PC-9 (cell line): Measurements from ENCODE around the gene BRDT. TPM values are rescaled to one million over a fixed set of nuclear protein-coding genes. Genes with fewer than 3 reads are reported as not detected.

Experiments used
- BruUV-seq: library from RNA; stranded (reverse); fragments of 400-500 nt; replicated peaks from 2 replicates; lab custom pipeline; 2021; lab: Mats Ljungman, UMichigan
- CTCF ChIA-PET: fragments of 300-600 bp; sonication (Branson Sonifier 250); formaldehyde crosslinking; loops from one replicate; lab custom pipeline; 2022; ENCODE audit warnings: antibody characterized with exemption; lab: Charles Lee
- POLR2A ChIA-PET: fragments of 300-600 bp; sonication (Branson Sonifier 250); formaldehyde crosslinking; loops from one replicate; lab custom pipeline; 2022; ENCODE audit warnings: antibody characterized with exemption; ENCODE audit not compliant: unreplicated experiment; lab: Charles Lee
- DNase-seq, 2 experiments: peaks; one replicate each; pipeline versions ENCODE4 v3.0.0 to v3.0.0-alpha.2; 2015 to 2022; ENCODE audit warnings: mixed read lengths in 1 of 2
- H2AFZ ChIP-seq: fragments of 200-600 bp; sonication (generic); 2 replicates; pipeline ENCODE4 v1.8.1; 2017; ENCODE audit warnings: antibody characterized with exemption
- H3F3A ChIP-seq: fragments of 200-600 bp; sonication (generic); 2 replicates; pipeline ENCODE4 v1.8.1; 2017; ENCODE audit warnings: antibody characterized with exemption, mild to moderate bottlenecking, low read depth; ENCODE audit not compliant: insufficient read depth
- H3K27ac ChIP-seq: fragments of 200-600 bp; sonication (generic); 2 replicates; pipeline ENCODE4 v1.6.1; 2016; ENCODE audit warnings: mixed run types
- H3K27me3 ChIP-seq: fragments of 200-600 bp; sonication (generic); 2 replicates; pipeline ENCODE4 v1.6.1; 2016; ENCODE audit warnings: low read depth, mixed run types; ENCODE audit not compliant: insufficient read depth
- H3K36me3 ChIP-seq: fragments of 200-600 bp; sonication (generic); 2 replicates; pipeline ENCODE4 v1.6.1; 2016; ENCODE audit warnings: low read depth, mixed run types
- H3K4me1 ChIP-seq: fragments of 200-600 bp; sonication (generic); replicated peaks from 2 replicates; pipeline ENCODE4 v1.6.1; 2016; ENCODE audit warnings: mixed run types; ENCODE audit not compliant: insufficient read depth
- H3K4me2 ChIP-seq: fragments of 200-600 bp; sonication (generic); 2 replicates; pipeline ENCODE4 v1.6.1; 2017; ENCODE audit warnings: mixed run types
- H3K4me3 ChIP-seq: fragments of 200-600 bp; sonication (generic); 2 replicates; pipeline ENCODE4 v1.6.1; 2016; ENCODE audit warnings: mixed run types
- H3K79me2 ChIP-seq: fragments of 200-600 bp; sonication (generic); 2 replicates; pipeline ENCODE4 v1.6.1; 2017; ENCODE audit warnings: low read depth, mixed run types
- H3K9me2 ChIP-seq: fragments of 200-600 bp; sonication (generic); 2 replicates; pipeline ENCODE4 v1.8.1; 2017; ENCODE audit warnings: mild to moderate bottlenecking; ENCODE audit not compliant: insufficient read depth
- H3K9me3 ChIP-seq: fragments of 200-600 bp; sonication (generic); 2 replicates; pipeline ENCODE4 v1.8.1; 2016; ENCODE audit warnings: low read depth; ENCODE audit not compliant: insufficient read depth
- H4K20me1 ChIP-seq: fragments of 200-600 bp; sonication (generic); 2 replicates; pipeline ENCODE4 v1.8.1; 2017; ENCODE audit not compliant: insufficient read depth
- CTCF ChIP-seq: fragments of 200-600 bp; sonication (generic); conservative IDR thresholded peaks from 2 replicates; pipeline ENCODE4 v1.6.1; 2017; ENCODE audit warnings: mixed run types, antibody characterized with exemption, mild to moderate bottlenecking, moderate library complexity
- EZH2 ChIP-seq: fragments of 200-600 bp; sonication (generic); IDR thresholded peaks from 2 replicates; pipeline ENCODE4 v1.8.0; 2017; ENCODE audit warnings: antibody characterized with exemption, low read depth
- intact Hi-C: fragments of 100-400 bp; cut with micrococcal nuclease; formaldehyde crosslinking; loops from one replicate; pipeline ENCODE4 v1.10.0; 2022; ENCODE audit not compliant: unreplicated experiment
- total RNA-seq: library from RNA; stranded (reverse); gene quantifications from 2 replicates; pipeline ENCODE4 v1.2.3, GENCODE V29; 2021

BRDT gene
- total RNA-seq, 1 experiment from 2014 or later, result not detected

- TF ChIP-seq EZH2 (no peak), CTCF (no peak)
- Histone ChIP-seq H3K4me1 (no peaks in the 10 kb centered on the region), H3K4me3 (no peak overlapping the region), H3K27ac (no peak overlapping the region), H3K27me3 (no peaks in the 10 kb centered on the region), H3F3A (no peaks in the 10 kb centered on the region), H3K9me3 (no peaks in the 10 kb centered on the region), H3K4me2 (no peak overlapping the region), H3K9me2 (no peaks in the 10 kb centered on the region), H3K36me3 (no peaks in the 10 kb centered on the region), H3K79me2 (no peaks in the 10 kb centered on the region), H4K20me1 (no peaks in the 10 kb centered on the region), H2AFZ (no peak overlapping the region)
- BruUV-seq, result no TSS peak
- intact Hi-C loops, result no loop called here
- no peak for DNase-seq
- ChIA-PET CTCF (no interaction called here), POLR2A (no interaction called here)
These were observed 91.8 kb downstream of the BRDT start for GRCh38 chr1:92040971-92041370.

GRCh38 chr1:92043621-92044020 lies 94.4 kb downstream of the BRDT start:
- Histone ChIP-seq H3K4me2 (no peak overlapping the region), H3K4me1 (no peaks in the 10 kb centered on the region), H3K79me2 (no peaks in the 10 kb centered on the region), H3K9me2 (no peaks in the 10 kb centered on the region), H3K27ac (no peak overlapping the region), H3K27me3 (no peaks in the 10 kb centered on the region), H3K36me3 (no peaks in the 10 kb centered on the region), H2AFZ (no peak overlapping the region), H4K20me1 (no peaks in the 10 kb centered on the region), H3F3A (no peaks in the 10 kb centered on the region), H3K4me3 (no peak overlapping the region), H3K9me3 (no peaks in the 10 kb centered on the region)
- BruUV-seq, result no TSS peak
- POLR2A ChIA-PET, result no interaction called here
- no peak for TF ChIP-seq CTCF
- TF ChIP-seq EZH2, result no peak
- intact Hi-C loops, result no loop called here
- CTCF ChIA-PET, result no interaction called here
- peak in 1 of 2 experiments; percentile 3 for DNase-seq

- no peaks in the 10 kb centered on the region for H4K20me1 ChIP-seq
- H3K36me3 ChIP-seq, result no peaks in the 10 kb centered on the region
- no peak for TF ChIP-seq CTCF
- no peak for TF ChIP-seq EZH2
- H3K9me3 ChIP-seq, result no peaks in the 10 kb centered on the region
- no peaks in the 10 kb centered on the region for H3F3A ChIP-seq
- ChIA-PET CTCF (no interaction called here), POLR2A (no interaction called here)
- H3K4me3 ChIP-seq, result no peak overlapping the region
- H3K79me2 ChIP-seq, result no peaks in the 10 kb centered on the region
- no peaks in the 10 kb centered on the region for H3K27me3 ChIP-seq
- no peak for DNase-seq
- intact Hi-C loops, result no loop called here
- H3K4me1 ChIP-seq, result no peaks in the 10 kb centered on the region
- H2AFZ ChIP-seq, result no peak overlapping the region
- BruUV-seq, result no TSS peak
- no peak overlapping the region for H3K4me2 ChIP-seq
- H3K27ac ChIP-seq, result no peak overlapping the region
- H3K9me2 ChIP-seq, result no peaks in the 10 kb centered on the region
These were observed 96.7 kb downstream of the BRDT start for GRCh38 chr1:92045766-92046495.
